SK-N-SH (cell line): ENCODE measurements around the gene OCA2. TPM values are rescaled to one million over a fixed set of nuclear protein-coding genes. Genes with fewer than 3 reads are reported as not detected.

Source experiments
- CTCF ChIA-PET: fragments of 300-600, 350-600 bp; formaldehyde crosslinking; extraction: SDS; loops from one replicate; lab custom pipeline; 2021; lab: Yijun Ruan, JAX
- POLR2A ChIA-PET: fragments of 350-600 bp; sonication (Branson Sonifier 250); formaldehyde crosslinking; extraction: SDS; loops from one replicate; lab custom pipeline; 2020; ENCODE audit warnings: antibody characterized with exemption, inconsistent platforms; lab: Yijun Ruan, JAX
- DNase-seq: peaks from one replicate; pipeline ENCODE4 v3.0.0; 2012
- H2AFZ ChIP-seq: fragments of 200-600 bp; sonication (generic); 2 replicates; pipeline ENCODE4 v1.8.1; 2016; ENCODE audit warnings: antibody characterized with exemption, mild to moderate bottlenecking, low read depth
- H3F3A ChIP-seq: fragments of 200-600 bp; sonication (generic); replicated peaks from 2 replicates; pipeline ENCODE3; 2016; ENCODE audit warnings: antibody characterized with exemption, mild to moderate bottlenecking; ENCODE audit not compliant: insufficient read depth
- H3K27ac ChIP-seq, 2 experiments: fragments of 200-500 bp in 1 of 2; fragments of 200-600 bp in 1 of 2; sonication (Bioruptor generic) in 1 of 2; sonication (generic), shearing (Covaris generic) in 1 of 2; 2 replicates each; pipeline versions ENCODE4 v1.5.1 to v1.6.1; 2014 to 2016; ENCODE audit warnings: low read depth in 2 of 2, inconsistent platforms in 1 of 2, low read length in 1 of 2, mild to moderate bottlenecking in 1 of 2, mixed read lengths in 1 of 2
- H3K27me3 ChIP-seq: fragments of 200-600 bp; sonication (generic), shearing (Covaris generic); 2 replicates; pipeline ENCODE4 v1.6.1; 2016; ENCODE audit warnings: mixed run types; ENCODE audit not compliant: insufficient read depth
- H3K36me3 ChIP-seq, 2 experiments: fragments of 200-500 bp in 1 of 2; fragments of 200-600 bp in 1 of 2; sonication (Bioruptor generic) in 1 of 2; sonication (generic) in 1 of 2; replicated peaks in 1 of 2; 2 replicates each; pipeline versions ENCODE3 to v1.5.1; 2014 to 2016; ENCODE audit warnings: low read length in 1 of 2, mild to moderate bottlenecking in 1 of 2; ENCODE audit not compliant: insufficient read depth in 2 of 2, control insufficient read depth in 1 of 2
- H3K4me1 ChIP-seq, 2 experiments: fragments of 200-500 bp in 1 of 2; fragments of 200-600 bp in 1 of 2; sonication (Bioruptor generic) in 1 of 2; sonication (generic), shearing (Covaris generic) in 1 of 2; 2 replicates each; pipeline versions ENCODE4 v1.5.1 to v1.6.1; 2014 to 2016; ENCODE audit warnings: low read depth in 1 of 2, low read length in 1 of 2, mixed run types in 1 of 2; ENCODE audit not compliant: insufficient read depth in 2 of 2, control insufficient read depth in 1 of 2
- H3K4me2 ChIP-seq: fragments of 200-600 bp; sonication (generic), shearing (Covaris generic); 2 replicates; pipeline ENCODE4 v1.6.1; 2017; ENCODE audit warnings: mixed run types
- H3K4me3 ChIP-seq, 2 experiments: fragments of 200-500 bp in 1 of 2; fragments of 200-600 bp in 1 of 2; sonication (Bioruptor generic) in 1 of 2; sonication (generic), shearing (Covaris generic) in 1 of 2; 2 replicates each; pipeline versions ENCODE4 v1.5.1 to v1.8.1; 2014 to 2016; ENCODE audit warnings: low read depth in 2 of 2, inconsistent platforms in 1 of 2, low read length in 1 of 2, mild to moderate bottlenecking in 1 of 2, mixed read lengths in 1 of 2, moderate library complexity in 1 of 2
- H3K79me2 ChIP-seq: fragments of 200-600 bp; sonication (generic); 2 replicates; pipeline ENCODE4 v1.8.1; 2017; ENCODE audit warnings: mild to moderate bottlenecking; ENCODE audit not compliant: insufficient read depth
- H3K9ac ChIP-seq: fragments of 200-600 bp; sonication (generic); 2 replicates; pipeline ENCODE4 v1.6.1; 2017; ENCODE audit warnings: mixed run types
- H3K9me2 ChIP-seq: fragments of 200-600 bp; sonication (generic); 2 replicates; pipeline ENCODE4 v1.6.1; 2017; ENCODE audit warnings: mixed run types
- H3K9me3 ChIP-seq: fragments of 200-600 bp; sonication (generic); 2 replicates; pipeline ENCODE4 v1.6.1; 2017; ENCODE audit warnings: mixed run types, mild to moderate bottlenecking, moderate library complexity
- H4K20me1 ChIP-seq: fragments of 200-600 bp; sonication (generic); 2 replicates; pipeline ENCODE4 v1.6.1; 2017; ENCODE audit warnings: mild to moderate bottlenecking, mixed run types; ENCODE audit not compliant: insufficient read depth
- FOXM1 ChIP-seq: IDR thresholded peaks from 2 replicates; pipeline ENCODE4 v1.4.0; 2012; ENCODE audit warnings: low read depth, mild to moderate bottlenecking
- GATA2 ChIP-seq: sonication (generic); formaldehyde crosslinking; IDR thresholded peaks from 2 replicates; pipeline ENCODE4 v1.5.0; 2020; ENCODE audit warnings: mild to moderate bottlenecking, missing genetic modification reagents
- NFIC ChIP-seq: IDR thresholded peaks from 2 replicates; pipeline ENCODE4 v1.4.0; 2012; ENCODE audit warnings: borderline replicate concordance
- RAD21 ChIP-seq: IDR thresholded peaks from 2 replicates; pipeline ENCODE4 v1.6.1; 2012; ENCODE audit warnings: mild to moderate bottlenecking, low read length
- RCOR1 ChIP-seq: fragments of 150-350 bp; IDR thresholded peaks from 2 replicates; pipeline ENCODE4 v1.6.1; 2017; ENCODE audit warnings: antibody characterized with exemption, low read length
- RXRA ChIP-seq: IDR thresholded peaks from 2 replicates; pipeline ENCODE4 v1.4.0; 2012; ENCODE audit warnings: low read depth, mild to moderate bottlenecking, borderline replicate concordance
- SMC3 ChIP-seq: IDR thresholded peaks from 2 replicates; pipeline ENCODE4 v1.6.1; 2012; ENCODE audit warnings: low read depth, low read length, improper control_type of control experiment
- TAF1 ChIP-seq: IDR thresholded peaks from 2 replicates; pipeline ENCODE4 v1.6.1; 2012; ENCODE audit warnings: low read depth, mild to moderate bottlenecking, low read length, moderate library complexity, borderline replicate concordance
- YY1 ChIP-seq: IDR thresholded peaks from 2 replicates; pipeline ENCODE4 v1.4.0; 2012; ENCODE audit warnings: low read depth, mild to moderate bottlenecking
- WGBS: methylation state at CpG from one replicate; pipeline ENCODE4 v1.1.6; 2017; ENCODE audit warnings: low lambda C conversion rate; 5-methylcytosine and 5-hydroxymethylcytosine counted together
- polyA plus RNA-seq, 3 experiments: library from polyadenylated mRNA; depleted of rRNA; stranded (reverse); fragments of >200 nt; gene quantifications; 2 replicates each; pipeline ENCODE4 v1.2.3, GENCODE V29; 2012
- TF ChIP-seq, protein P1 (sequence below): IDR thresholded peaks from 2 replicates; pipeline ENCODE4; 2012
- TF ChIP-seq, protein P2 (sequence below): IDR thresholded peaks from 2 replicates; pipeline ENCODE4 v1.4.0; 2012; ENCODE audit warnings: low read depth, borderline replicate concordance
- TF ChIP-seq, protein P3 (sequence below): fragments of 150-350 bp; IDR thresholded peaks from 2 replicates; pipeline ENCODE4 v1.6.1; 2016; ENCODE audit warnings: mild to moderate bottlenecking, low read depth, low read length
- TF ChIP-seq, protein P4 (sequence below): IDR thresholded peaks from 2 replicates; pipeline ENCODE4 v1.6.1; 2012; ENCODE audit warnings: mild to moderate bottlenecking, low read depth, low read length, moderate library complexity

Gene OCA2
- polyA plus RNA-seq, 1 of the 3 experiments (the other 2 are of a cell fraction): 0.16 TPM

DNA sequence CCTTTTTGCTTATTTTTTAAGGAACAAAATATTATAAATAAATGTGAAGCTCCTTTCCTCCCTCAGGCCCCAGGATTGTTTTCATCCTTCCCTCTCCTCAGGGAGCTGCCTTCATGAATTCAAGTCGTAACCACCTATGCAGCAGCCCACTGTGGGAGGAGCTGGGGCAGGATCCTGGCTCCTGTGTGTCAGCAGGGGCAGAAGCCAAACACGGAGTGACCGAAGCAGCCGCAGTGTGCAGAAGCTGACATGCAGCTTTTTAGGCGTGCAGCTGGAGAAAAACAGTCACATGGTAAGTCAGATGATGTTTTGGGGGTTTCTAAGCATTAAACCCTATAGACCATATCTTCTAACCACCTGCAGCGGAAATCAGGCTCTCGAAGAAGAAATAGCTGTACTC lies 231.3 kb downstream of the OCA2 start:
- no peak overlapping the region for H2AFZ ChIP-seq
- no peak overlapping the region for H3K9ac ChIP-seq
- H4K20me1 ChIP-seq: no peaks in the 10 kb centered on the region
- no peaks in the 10 kb centered on the region for H3K9me3 ChIP-seq
- POLR2A ChIA-PET: no interaction called here
- H3K4me1 ChIP-seq: peaks cover 0 to 6% of the 10 kb centered on the region in 2 experiments; a peak in 1 of 4 replicates
- 53% methylated on average over 7 of the region's 7 CpGs for WGBS
- no peaks in the 10 kb centered on the region for H3K27me3 ChIP-seq
- H3K79me2 ChIP-seq: no peaks in the 10 kb centered on the region
- H3K36me3 ChIP-seq: no peaks in the 10 kb centered on the region
- DNase-seq: no peak
- H3K4me2 ChIP-seq: no peak overlapping the region
- H3F3A ChIP-seq: no peaks in the 10 kb centered on the region
- no peak overlapping the region for H3K27ac ChIP-seq
- H3K4me3 ChIP-seq: no peak overlapping the region
- CTCF ChIA-PET: interaction anchor here (0.6 kb wide), 1 partner anchor 110 kb away, joined by 3 read pairs; no protein-coding TSS in a partner anchor
- no peaks in the 10 kb centered on the region for H3K9me2 ChIP-seq
- TF ChIP-seq NFIC: no peak
- TF ChIP-seq FOXM1: no peak
- TF ChIP-seq YY1: no peak
- TF ChIP-seq RCOR1: no peak
- TF ChIP-seq, protein P1, sequence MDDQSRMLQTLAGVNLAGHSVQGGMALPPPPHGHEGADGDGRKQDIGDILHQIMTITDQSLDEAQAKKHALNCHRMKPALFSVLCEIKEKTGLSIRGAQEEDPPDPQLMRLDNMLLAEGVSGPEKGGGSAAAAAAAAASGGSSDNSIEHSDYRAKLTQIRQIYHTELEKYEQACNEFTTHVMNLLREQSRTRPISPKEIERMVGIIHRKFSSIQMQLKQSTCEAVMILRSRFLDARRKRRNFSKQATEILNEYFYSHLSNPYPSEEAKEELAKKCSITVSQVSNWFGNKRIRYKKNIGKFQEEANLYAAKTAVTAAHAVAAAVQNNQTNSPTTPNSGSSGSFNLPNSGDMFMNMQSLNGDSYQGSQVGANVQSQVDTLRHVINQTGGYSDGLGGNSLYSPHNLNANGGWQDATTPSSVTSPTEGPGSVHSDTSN: no peak
- TF ChIP-seq RAD21: no peak
- TF ChIP-seq, protein P2, sequence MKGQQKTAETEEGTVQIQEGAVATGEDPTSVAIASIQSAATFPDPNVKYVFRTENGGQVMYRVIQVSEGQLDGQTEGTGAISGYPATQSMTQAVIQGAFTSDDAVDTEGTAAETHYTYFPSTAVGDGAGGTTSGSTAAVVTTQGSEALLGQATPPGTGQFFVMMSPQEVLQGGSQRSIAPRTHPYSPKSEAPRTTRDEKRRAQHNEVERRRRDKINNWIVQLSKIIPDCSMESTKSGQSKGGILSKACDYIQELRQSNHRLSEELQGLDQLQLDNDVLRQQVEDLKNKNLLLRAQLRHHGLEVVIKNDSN: no peak
- no peak for TF ChIP-seq RXRA
- no peak for TF ChIP-seq TAF1
- no peak for TF ChIP-seq SMC3
- TF ChIP-seq, protein P3, sequence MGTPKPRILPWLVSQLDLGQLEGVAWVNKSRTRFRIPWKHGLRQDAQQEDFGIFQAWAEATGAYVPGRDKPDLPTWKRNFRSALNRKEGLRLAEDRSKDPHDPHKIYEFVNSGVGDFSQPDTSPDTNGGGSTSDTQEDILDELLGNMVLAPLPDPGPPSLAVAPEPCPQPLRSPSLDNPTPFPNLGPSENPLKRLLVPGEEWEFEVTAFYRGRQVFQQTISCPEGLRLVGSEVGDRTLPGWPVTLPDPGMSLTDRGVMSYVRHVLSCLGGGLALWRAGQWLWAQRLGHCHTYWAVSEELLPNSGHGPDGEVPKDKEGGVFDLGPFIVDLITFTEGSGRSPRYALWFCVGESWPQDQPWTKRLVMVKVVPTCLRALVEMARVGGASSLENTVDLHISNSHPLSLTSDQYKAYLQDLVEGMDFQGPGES: no peak
- no peak for TF ChIP-seq GATA2
- TF ChIP-seq, protein P4, sequence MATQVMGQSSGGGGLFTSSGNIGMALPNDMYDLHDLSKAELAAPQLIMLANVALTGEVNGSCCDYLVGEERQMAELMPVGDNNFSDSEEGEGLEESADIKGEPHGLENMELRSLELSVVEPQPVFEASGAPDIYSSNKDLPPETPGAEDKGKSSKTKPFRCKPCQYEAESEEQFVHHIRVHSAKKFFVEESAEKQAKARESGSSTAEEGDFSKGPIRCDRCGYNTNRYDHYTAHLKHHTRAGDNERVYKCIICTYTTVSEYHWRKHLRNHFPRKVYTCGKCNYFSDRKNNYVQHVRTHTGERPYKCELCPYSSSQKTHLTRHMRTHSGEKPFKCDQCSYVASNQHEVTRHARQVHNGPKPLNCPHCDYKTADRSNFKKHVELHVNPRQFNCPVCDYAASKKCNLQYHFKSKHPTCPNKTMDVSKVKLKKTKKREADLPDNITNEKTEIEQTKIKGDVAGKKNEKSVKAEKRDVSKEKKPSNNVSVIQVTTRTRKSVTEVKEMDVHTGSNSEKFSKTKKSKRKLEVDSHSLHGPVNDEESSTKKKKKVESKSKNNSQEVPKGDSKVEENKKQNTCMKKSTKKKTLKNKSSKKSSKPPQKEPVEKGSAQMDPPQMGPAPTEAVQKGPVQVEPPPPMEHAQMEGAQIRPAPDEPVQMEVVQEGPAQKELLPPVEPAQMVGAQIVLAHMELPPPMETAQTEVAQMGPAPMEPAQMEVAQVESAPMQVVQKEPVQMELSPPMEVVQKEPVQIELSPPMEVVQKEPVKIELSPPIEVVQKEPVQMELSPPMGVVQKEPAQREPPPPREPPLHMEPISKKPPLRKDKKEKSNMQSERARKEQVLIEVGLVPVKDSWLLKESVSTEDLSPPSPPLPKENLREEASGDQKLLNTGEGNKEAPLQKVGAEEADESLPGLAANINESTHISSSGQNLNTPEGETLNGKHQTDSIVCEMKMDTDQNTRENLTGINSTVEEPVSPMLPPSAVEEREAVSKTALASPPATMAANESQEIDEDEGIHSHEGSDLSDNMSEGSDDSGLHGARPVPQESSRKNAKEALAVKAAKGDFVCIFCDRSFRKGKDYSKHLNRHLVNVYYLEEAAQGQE: no peak
